Right kidney (tissue), 1 donor: ENCODE results near the gene GNAO1.

ENCODE experiments used
- DNase-seq: peaks from one replicate; pipeline ENCODE4 v3.0.0-alpha.2; 2016

The GNAO1 gene

GRCh38 chr16:56289862-56290261, 98.6 kb downstream of the GNAO1 start:
- DNase-seq: no peak

- DNase-seq: no peak
These were observed 102.7 kb downstream of the GNAO1 start for GRCh38 chr16:56294014-56294413.

- DNase-seq: no peak
These were observed 103.3 kb downstream of the GNAO1 start for GRCh38 chr16:56294579-56294978.

- DNase-seq: no peak
These were observed 103.9 kb downstream of the GNAO1 start for GRCh38 chr16:56295059-56295665.

GRCh38 chr16:56295739-56296527, 104.6 kb downstream of the GNAO1 start:
- DNase-seq: no peak

GRCh38 chr16:56297684-56298083, 106.4 kb downstream of the GNAO1 start:
- DNase-seq: no peak

- DNase-seq: no peak
These were observed 106.8 kb downstream of the GNAO1 start for GRCh38 chr16:56298116-56298515.

- DNase-seq: no peak
These were observed 107.8 kb downstream of the GNAO1 start for GRCh38 chr16:56298948-56299596.

GRCh38 chr16:56300242-56300623, 108.9 kb downstream of the GNAO1 start:
- DNase-seq: no peak

- DNase-seq: peak; percentile 39
These were observed 109.9 kb downstream of the GNAO1 start for GRCh38 chr16:56300891-56301850.

GRCh38 chr16:56302506-56302905, 111.2 kb downstream of the GNAO1 start:
- DNase-seq: no peak

- no peak for DNase-seq
These were observed 111.9 kb downstream of the GNAO1 start for GRCh38 chr16:56303066-56303715.

GRCh38 chr16:56303880-56304279, 112.6 kb downstream of the GNAO1 start:
- no peak for DNase-seq

GRCh38 chr16:56305956-56306565, 114.8 kb downstream of the GNAO1 start:
- no peak for DNase-seq

GRCh38 chr16:56306690-56307533, 115.6 kb downstream of the GNAO1 start:
- DNase-seq: no peak

- no peak for DNase-seq
These were observed 116.2 kb downstream of the GNAO1 start for GRCh38 chr16:56307534-56307873.

GRCh38 chr16:56309008-56309407, 117.7 kb downstream of the GNAO1 start:
- DNase-seq: no peak

GRCh38 chr16:56310690-56311089, 119.4 kb downstream of the GNAO1 start:
- no peak for DNase-seq

- no peak for DNase-seq
These were observed 120.1 kb downstream of the GNAO1 start for GRCh38 chr16:56311208-56312027.

GRCh38 chr16:56312028-56312300, 120.7 kb downstream of the GNAO1 start:
- no peak for DNase-seq
